NCI-H146 treated with DMSO at 0.1 percent for 48 hours (cell line): ENCODE measurements around the gene PANK4.

Experiments used
- DNase-seq: peaks from one replicate; lab custom pipeline; 2025; ENCODE audit not compliant: unreplicated experiment; lab: John Stamatoyannopoulos, UW

Gene PANK4

GRCh38 chr1:2514863-2515762 lies 11.3 kb downstream of the PANK4 start:
- DNase-seq: no peak

GRCh38 chr1:2513939-2514652 lies 12.3 kb downstream of the PANK4 start:
- DNase-seq: no peak

GRCh38 chr1:2512862-2513421 lies 13.5 kb downstream of the PANK4 start:
- no peak for DNase-seq

GRCh38 chr1:2510366-2511155 lies 15.8 kb downstream of the PANK4 start:
- DNase-seq: no peak

GRCh38 chr1:2509589-2509988 lies 16.8 kb downstream of the PANK4 start:
- no peak for DNase-seq

GRCh38 chr1:2508751-2509150 lies 17.6 kb downstream of the PANK4 start:
- no peak for DNase-seq

GRCh38 chr1:2508180-2508579 lies 18.2 kb downstream of the PANK4 start:
- no peak for DNase-seq

- no peak for DNase-seq
Observed at GRCh38 chr1:2507744-2508155, 18.6 kb downstream of the PANK4 start.

GRCh38 chr1:2506901-2507565 lies 19.4 kb downstream of the PANK4 start:
- DNase-seq: no peak

- no peak for DNase-seq
Observed at GRCh38 chr1:2506007-2506860, 20.2 kb downstream of the PANK4 start.

- DNase-seq: no peak
Observed at GRCh38 chr1:2505461-2505994, 20.9 kb downstream of the PANK4 start.

GRCh38 chr1:2504949-2505272 lies 21.5 kb downstream of the PANK4 start:
- DNase-seq: no peak

GRCh38 chr1:2504225-2504948 lies 22.0 kb downstream of the PANK4 start:
- DNase-seq: no peak

GRCh38 chr1:2503554-2504224 lies 22.7 kb downstream of the PANK4 start:
- DNase-seq: no peak

GRCh38 chr1:2502661-2503553 lies 23.5 kb downstream of the PANK4 start:
- DNase-seq: no peak

- no peak for DNase-seq
Observed at GRCh38 chr1:2502210-2502609, 24.2 kb downstream of the PANK4 start.

GRCh38 chr1:2501820-2502119 lies 24.6 kb downstream of the PANK4 start:
- no peak for DNase-seq
